Kidney (tissue), 19 donors: ENCODE measurements around the gene WASHC2C. TPM values are rescaled to one million over a fixed set of nuclear protein-coding genes. Genes with fewer than 3 reads are reported as not detected.
"Not testable (repeated sequence)": the region's sequence is repeated elsewhere in the genome, so short reads cannot be mapped to it uniquely, and the experiment has no call there.

Experiments
- DNase-seq, 5 donors: peaks; one replicate each; pipeline ENCODE4 v3.0.0-alpha.2; 2013 to 2020
- FAIRE-seq: peaks from 2 replicates; lab custom pipeline; 2012; peaks lifted over from hg19 to GRCh38; lab: Jason Lieb, UNC
- H3K27ac ChIP-seq, 2 donors: one replicate each; pipeline ENCODE4 v1.7.0; 2013; ENCODE audit warnings: low read depth in 2 of 2, low read length in 2 of 2, inconsistent platforms in 1 of 2
- H3K27me3 ChIP-seq: one replicate; pipeline ENCODE4 v1.7.1; 2013; ENCODE audit warnings: low read length, inconsistent platforms; ENCODE audit not compliant: control insufficient read depth, insufficient read depth
- H3K36me3 ChIP-seq, 3 donors: one replicate each; pipeline versions ENCODE4 v1.7.0 to v1.7.1; 2013; ENCODE audit warnings: low read length in 3 of 3, control low read depth in 1 of 3, inconsistent platforms in 1 of 3; ENCODE audit not compliant: insufficient read depth in 3 of 3, control insufficient read depth in 2 of 3
- H3K4me1 ChIP-seq, 3 donors: one replicate each; pipeline versions ENCODE4 v1.7.0 to v1.7.1; 2013; ENCODE audit warnings: low read length in 3 of 3, inconsistent platforms in 1 of 3, low read depth in 1 of 3; ENCODE audit not compliant: control insufficient read depth in 2 of 3, insufficient read depth in 2 of 3
- H3K4me3 ChIP-seq, 3 donors: one replicate each; pipeline versions ENCODE4 v1.7.0 to v1.8.1; 2013; ENCODE audit warnings: low read length in 3 of 3, control low read depth in 1 of 3, inconsistent platforms in 1 of 3
- H3K9ac ChIP-seq, 3 donors: one replicate each; pipeline versions ENCODE4 v1.7.0 to v1.7.1; 2013; ENCODE audit warnings: low read length in 3 of 3, control low read depth in 1 of 3, inconsistent platforms in 1 of 3
- H3K9me3 ChIP-seq, 3 donors: one replicate each; pipeline versions ENCODE4 v1.7.0 to v1.7.1; 2013; ENCODE audit warnings: low read length in 3 of 3, control low read depth in 1 of 3, inconsistent platforms in 1 of 3; ENCODE audit not compliant: control insufficient read depth in 2 of 3, insufficient read depth in 1 of 3
- intact Hi-C: fragments of 100-400 bp; cut with DNase I; formaldehyde crosslinking; loops from one replicate; pipeline ENCODE4 v1.11.1; 2022
- long read RNA-seq, 10 donors: library from polyadenylated mRNA in 1 of 10; unstranded in 1 of 10; transcript quantifications; one replicate each; pipeline ENCODE4 v2.0.0 and lab custom pipeline, GENCODE V29; 2021 to 2026
- polyA plus RNA-seq: library from polyadenylated mRNA; stranded (reverse); fragments of 350-450 nt; fragmentation: Illumina TruSeq; extraction: RNeasy Lipid Tissue Mini Kit (QIAGEN cat#74804); gene quantifications from one replicate; pipeline ENCODE4 v1.2.3, GENCODE V29; 2014; ENCODE audit warnings: low read depth, low replicate concordance; ENCODE audit not compliant: insufficient read depth
- total RNA-seq: library from RNA; stranded (reverse); fragmentation: NEBNext Ultra II Directional; extraction: Animal tissue kit (Norgen Biotek cat#: 25700); gene quantifications from one replicate; pipeline ENCODE4 v1.2.1, GENCODE V29; 2021
- donor health status: control.
- donor health status: control.
- donor health status: DM: yes; HTN: yes; CAD: no.
- donor health status: Normal renal cell carcinoma (clear cell type).

WASHC2C gene, protein sequence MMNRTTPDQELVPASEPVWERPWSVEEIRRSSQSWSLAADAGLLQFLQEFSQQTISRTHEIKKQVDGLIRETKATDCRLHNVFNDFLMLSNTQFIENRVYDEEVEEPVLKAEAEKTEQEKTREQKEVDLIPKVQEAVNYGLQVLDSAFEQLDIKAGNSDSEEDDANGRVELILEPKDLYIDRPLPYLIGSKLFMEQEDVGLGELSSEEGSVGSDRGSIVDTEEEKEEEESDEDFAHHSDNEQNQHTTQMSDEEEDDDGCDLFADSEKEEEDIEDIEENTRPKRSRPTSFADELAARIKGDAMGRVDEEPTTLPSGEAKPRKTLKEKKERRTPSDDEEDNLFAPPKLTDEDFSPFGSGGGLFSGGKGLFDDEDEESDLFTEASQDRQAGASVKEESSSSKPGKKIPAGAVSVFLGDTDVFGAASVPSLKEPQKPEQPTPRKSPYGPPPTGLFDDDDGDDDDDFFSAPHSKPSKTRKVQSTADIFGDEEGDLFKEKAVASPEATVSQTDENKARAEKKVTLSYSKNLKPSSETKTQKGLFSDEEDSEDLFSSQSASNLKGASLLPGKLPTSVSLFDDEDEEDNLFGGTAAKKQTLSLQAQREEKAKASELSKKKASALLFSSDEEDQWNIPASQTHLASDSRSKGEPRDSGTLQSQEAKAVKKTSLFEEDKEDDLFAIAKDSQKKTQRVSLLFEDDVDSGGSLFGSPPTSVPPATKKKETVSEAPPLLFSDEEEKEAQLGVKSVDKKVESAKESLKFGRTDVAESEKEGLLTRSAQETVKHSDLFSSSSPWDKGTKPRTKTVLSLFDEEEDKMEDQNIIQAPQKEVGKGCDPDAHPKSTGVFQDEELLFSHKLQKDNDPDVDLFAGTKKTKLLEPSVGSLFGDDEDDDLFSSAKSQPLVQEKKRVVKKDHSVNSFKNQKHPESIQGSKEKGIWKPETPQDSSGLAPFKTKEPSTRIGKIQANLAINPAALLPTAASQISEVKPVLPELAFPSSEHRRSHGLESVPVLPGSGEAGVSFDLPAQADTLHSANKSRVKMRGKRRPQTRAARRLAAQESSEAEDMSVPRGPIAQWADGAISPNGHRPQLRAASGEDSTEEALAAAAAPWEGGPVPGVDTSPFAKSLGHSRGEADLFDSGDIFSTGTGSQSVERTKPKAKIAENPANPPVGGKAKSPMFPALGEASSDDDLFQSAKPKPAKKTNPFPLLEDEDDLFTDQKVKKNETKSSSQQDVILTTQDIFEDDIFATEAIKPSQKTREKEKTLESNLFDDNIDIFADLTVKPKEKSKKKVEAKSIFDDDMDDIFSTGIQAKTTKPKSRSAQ (N-terminal part only)
- total RNA-seq (47.0 TPM), polyA plus RNA-seq (17.4 TPM)
- long read RNA-seq, donor 1, partial matches to known transcripts = 8 of 8 reads
- long read RNA-seq, donor 1, other reads (novel, unspliced or antisense) = 0 of 8 reads
- long read RNA-seq, donor 2, partial matches to known transcripts = 19 of 25 reads
- long read RNA-seq, donor 2, other reads (novel, unspliced or antisense) = 6 of 25 reads
- long read RNA-seq, donor 3, full-length matches to known transcripts = 4 of 26 reads
- long read RNA-seq, donor 3, partial matches to known transcripts = 22 of 26 reads
- long read RNA-seq, donor 3, other reads (novel, unspliced or antisense) = 0 of 26 reads
- long read RNA-seq, donor 4, full-length matches to known transcripts = 1 of 6 reads
- long read RNA-seq, donor 4, partial matches to known transcripts = 0 of 6 reads
- long read RNA-seq, donor 4, other reads (novel, unspliced or antisense) = 5 of 6 reads
- long read RNA-seq, donor 5 = 0 reads
- long read RNA-seq, donor 6, partial matches to known transcripts = 5 of 5 reads
- long read RNA-seq, donor 6, other reads (novel, unspliced or antisense) = 0 of 5 reads
- long read RNA-seq, donor 7, full-length matches to known transcripts = 17 of 65 reads
- long read RNA-seq, donor 7, partial matches to known transcripts = 15 of 65 reads
- long read RNA-seq, donor 7, other reads (novel, unspliced or antisense) = 33 of 65 reads
- long read RNA-seq, donor 8 = 0 reads
- long read RNA-seq, donor 9 = 0 reads
- long read RNA-seq, donor 10, partial matches to known transcripts = 0 of 1 reads
- long read RNA-seq, donor 10, other reads (novel, unspliced or antisense) = 0 of 1 reads

DNA sequence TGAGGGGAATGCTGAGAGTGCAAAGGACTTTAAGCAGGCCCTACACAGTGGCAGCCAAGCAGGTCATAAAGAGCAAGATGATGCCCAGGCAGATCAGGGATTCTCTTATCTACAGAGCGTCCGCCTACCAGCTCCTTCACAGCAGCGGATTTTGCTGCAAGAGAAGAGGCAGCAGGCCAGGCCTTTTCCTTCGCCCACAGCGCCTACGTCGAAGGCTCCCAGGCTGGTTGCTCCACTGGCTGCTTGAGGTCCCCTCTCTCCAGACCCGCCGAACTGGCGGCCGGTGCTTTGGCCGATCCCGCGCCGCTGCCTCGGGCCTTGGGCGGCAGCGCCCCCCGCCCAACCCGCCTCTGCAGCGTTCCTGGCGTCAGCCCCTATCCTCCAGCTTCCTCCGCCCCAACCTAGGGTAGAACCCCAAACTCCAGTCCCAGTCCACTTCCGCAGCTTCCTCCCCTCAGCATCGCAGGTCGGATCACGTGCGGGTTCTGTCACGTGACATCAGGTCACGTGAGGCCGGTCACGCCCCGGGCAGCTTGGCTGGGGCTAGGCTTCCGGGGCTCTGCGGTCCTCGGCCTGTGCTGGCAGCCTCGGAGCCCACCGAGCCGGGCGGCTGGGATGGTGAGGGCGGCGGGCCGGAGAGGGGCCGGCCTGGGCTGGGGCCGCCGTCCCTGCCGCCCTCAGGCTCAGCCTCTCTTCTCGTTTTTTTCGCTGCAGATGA, at the start of gene WASHC2C:
Gene WASHC2C (plus strand): TSS at position 564 of the 718 bp plus-strand sequence. CDS start 52 bp downstream, at position 616.
- peak within 1 kb of the TSS in 1 of 3 donors; percentile 51 for H3K9ac ChIP-seq
- peak within 1 kb of the TSS; percentile 61 to 66 (median 62) for H3K4me3 ChIP-seq
- H3K27me3 ChIP-seq, H3K4me1 ChIP-seq, H3K36me3 ChIP-seq, FAIRE-seq, intact Hi-C loops, H3K9me3 ChIP-seq: not testable (repeated sequence)
- H3K27ac ChIP-seq = peak within 1 kb of the TSS; percentile 47 to 71
- peak; percentile 93 to 97 (median 94) for DNase-seq

DNA sequence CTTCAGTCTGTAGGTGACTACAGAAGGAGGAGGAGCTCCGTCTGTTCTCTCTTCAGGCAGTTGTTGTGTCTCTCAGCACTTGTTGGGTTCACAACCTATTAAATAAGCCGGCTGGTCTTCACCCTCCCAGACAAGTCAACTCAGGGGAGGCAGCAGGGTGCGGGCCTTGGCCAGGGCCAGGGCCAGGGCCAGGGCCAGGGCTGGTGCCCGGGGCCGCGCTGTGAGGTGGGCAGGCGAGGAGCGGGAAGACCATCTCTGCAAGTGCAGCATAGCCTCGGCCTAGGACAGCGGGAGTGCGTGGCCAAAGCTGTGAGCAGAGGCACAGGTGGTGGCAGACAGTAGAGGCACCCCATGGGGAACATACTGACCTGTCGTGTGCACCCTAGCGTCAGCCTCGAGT, 48.6 kb upstream of the WASHC2C start:
- DNase-seq, H3K36me3 ChIP-seq, H3K4me3 ChIP-seq, H3K27me3 ChIP-seq, intact Hi-C loops, FAIRE-seq, H3K9ac ChIP-seq, H3K9me3 ChIP-seq, H3K4me1 ChIP-seq, H3K27ac ChIP-seq: not testable (repeated sequence)

DNA sequence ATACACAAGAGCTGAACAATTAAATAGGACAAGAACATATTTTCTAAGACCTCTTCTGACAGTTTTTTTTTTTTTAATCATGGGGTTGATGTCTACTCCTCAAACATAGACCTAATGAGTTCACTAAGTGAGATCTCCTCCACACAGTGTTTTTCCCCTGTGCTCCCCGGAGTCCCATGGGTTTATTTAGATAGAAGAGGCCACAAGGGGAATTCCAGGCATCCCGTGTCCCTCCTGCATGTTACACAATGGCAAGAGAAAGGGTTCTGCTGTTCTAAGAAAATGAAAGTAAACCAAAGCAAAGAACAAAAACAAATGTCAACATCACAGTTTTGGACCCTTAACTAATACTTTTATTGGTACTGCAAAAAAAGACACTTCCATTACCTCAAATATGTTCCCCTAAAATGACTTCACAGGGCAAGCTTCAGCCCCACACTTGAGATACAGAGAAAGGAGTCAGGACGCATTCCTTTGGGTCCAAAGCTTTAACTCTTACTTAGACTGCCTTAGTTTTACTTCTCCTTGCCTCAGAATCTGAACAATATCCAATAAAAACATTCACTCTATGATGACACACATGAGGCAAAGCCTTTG, 16.8 kb upstream of the WASHC2C start:
- H3K27me3 ChIP-seq, H3K36me3 ChIP-seq, H3K9ac ChIP-seq, H3K9me3 ChIP-seq, H3K4me1 ChIP-seq, DNase-seq, H3K27ac ChIP-seq, H3K4me3 ChIP-seq, FAIRE-seq, intact Hi-C loops: not testable (repeated sequence)

DNA sequence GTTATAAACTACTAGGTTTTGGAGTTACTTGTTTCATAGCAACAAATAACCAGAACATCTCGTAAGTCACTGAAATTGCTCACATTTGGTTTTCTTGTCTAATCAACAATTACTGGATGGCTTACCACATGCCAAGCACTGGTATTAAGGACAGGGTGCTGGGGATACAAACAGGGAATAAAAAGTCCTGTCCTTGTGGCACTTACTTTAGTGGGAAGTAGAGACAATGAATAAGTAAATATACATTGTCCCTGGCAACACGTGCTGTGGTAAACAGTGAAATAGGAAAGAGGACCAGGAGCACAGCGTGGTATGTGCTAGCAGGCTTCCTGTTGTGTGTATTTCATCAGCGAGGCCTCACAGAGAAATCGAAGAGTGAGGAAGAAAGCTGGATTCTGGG, 15.8 kb upstream of the WASHC2C start:
- H3K27ac ChIP-seq, H3K9me3 ChIP-seq, H3K36me3 ChIP-seq, H3K9ac ChIP-seq, H3K27me3 ChIP-seq, FAIRE-seq, H3K4me3 ChIP-seq, intact Hi-C loops, H3K4me1 ChIP-seq, DNase-seq: not testable (repeated sequence)

DNA sequence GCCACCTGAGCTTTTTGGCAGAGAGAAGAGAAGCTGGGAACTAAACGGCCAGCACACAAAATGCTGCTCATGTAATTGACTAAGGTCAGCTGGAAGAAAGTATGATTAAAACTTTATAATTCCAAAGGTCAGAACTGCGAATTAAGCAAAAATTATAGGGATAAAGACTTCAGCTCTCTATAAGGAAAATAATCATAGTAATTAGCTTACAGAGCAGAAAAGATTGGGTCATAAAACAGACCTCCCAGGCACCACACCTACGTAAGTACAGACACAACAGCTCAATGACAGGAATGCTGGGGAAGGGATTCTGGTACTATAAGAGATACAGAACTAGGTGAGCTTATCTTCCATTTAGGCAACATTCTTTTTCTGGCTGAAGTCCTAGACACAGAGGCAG, 10.0 kb upstream of the WASHC2C start:
- H3K9me3 ChIP-seq, H3K4me3 ChIP-seq, FAIRE-seq, DNase-seq, H3K27ac ChIP-seq, H3K27me3 ChIP-seq, H3K36me3 ChIP-seq, H3K9ac ChIP-seq, H3K4me1 ChIP-seq, intact Hi-C loops: not testable (repeated sequence)

DNA sequence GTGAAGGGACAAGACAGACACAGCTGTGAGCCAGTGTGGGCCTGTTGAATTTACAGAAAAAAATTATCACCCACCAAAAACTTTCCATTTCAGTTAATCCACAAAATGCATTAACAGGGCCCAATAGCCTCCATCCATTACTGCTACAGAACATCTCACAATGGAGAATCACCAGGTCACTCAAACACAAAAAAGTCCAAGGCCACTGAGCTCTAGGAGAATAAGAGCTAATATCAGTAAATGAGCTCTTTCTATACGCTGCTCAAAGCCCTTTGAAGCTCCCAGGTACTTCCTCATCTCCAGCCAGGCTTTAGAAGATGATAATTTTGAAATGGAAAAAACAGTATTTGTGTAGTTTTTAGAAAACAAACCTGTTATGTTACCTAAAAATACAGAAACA, 9.4 kb upstream of the WASHC2C start:
- H3K4me3 ChIP-seq, H3K27ac ChIP-seq, intact Hi-C loops, H3K9me3 ChIP-seq, H3K4me1 ChIP-seq, FAIRE-seq, H3K36me3 ChIP-seq, H3K27me3 ChIP-seq, DNase-seq, H3K9ac ChIP-seq: not testable (repeated sequence)
